Endothelial cell of umbilical vein (primary cell): ENCODE results near the gene RSPH1. TPM values are rescaled to one million over a fixed set of nuclear protein-coding genes. Genes with fewer than 3 reads are reported as not detected.

Experiments used
- BruUV-seq: library from RNA; stranded (reverse); fragments of 400-500 nt; replicated peaks from 2 replicates; lab custom pipeline; 2021; lab: Mats Ljungman, UMichigan
- CTCF ChIA-PET: fragments of 300-600, 350-600 bp; sonication (Branson Sonifier 250); formaldehyde crosslinking; loops from one replicate; lab custom pipeline; 2021; ENCODE audit warnings: antibody characterized with exemption, inconsistent platforms; lab: Charles Lee
- POLR2A ChIA-PET: fragments of 300-600, 350-600 bp; sonication (Branson Sonifier 250); formaldehyde crosslinking; loops from one replicate; lab custom pipeline; 2021; ENCODE audit warnings: antibody characterized with exemption, inconsistent platforms; lab: Charles Lee
- DNase-seq: peaks from one replicate; pipeline ENCODE4 v3.0.0-alpha.2; 2011; ENCODE audit warnings: low read depth, low spot score
- FAIRE-seq: peaks from 2 replicates; lab custom pipeline; 2011; peaks lifted over from hg19 to GRCh38; lab: Jason Lieb, UNC
- H2AFZ ChIP-seq: 2 replicates; pipeline ENCODE4 v1.6.0; 2012; ENCODE audit warnings: low read depth, low read length, control low read depth, inconsistent platforms
- H3K27ac ChIP-seq: 2 replicates; pipeline ENCODE4 v1.5.1; 2011; ENCODE audit warnings: low read depth, mild to moderate bottlenecking, control low read depth, low read length, moderate library complexity; ENCODE audit not compliant: insufficient read depth
- H3K27me3 ChIP-seq, 2 experiments: 2 replicates each; pipeline versions ENCODE4 v1.6.0 to v1.6.1; 2011; ENCODE audit warnings: low read length in 2 of 2, mixed read lengths in 1 of 2; ENCODE audit not compliant: control insufficient read depth in 2 of 2, insufficient read depth in 2 of 2
- H3K36me3 ChIP-seq, 2 experiments: 2 replicates in 1 of 2; 3 replicates in 1 of 2; pipeline ENCODE4 v1.5.1; 2011; ENCODE audit warnings: low read length in 2 of 2, mild to moderate bottlenecking in 1 of 2, moderate library complexity in 1 of 2; ENCODE audit not compliant: control insufficient read depth in 2 of 2, insufficient read depth in 2 of 2; ENCODE audit errors: extremely low read depth in 1 of 2
- H3K4me1 ChIP-seq: 3 replicates; pipeline ENCODE4 v1.5.1; 2011; ENCODE audit warnings: mild to moderate bottlenecking, low read length; ENCODE audit not compliant: control insufficient read depth, insufficient read depth; ENCODE audit errors: extremely low read depth
- H3K4me2 ChIP-seq: 2 replicates; pipeline ENCODE4 v1.6.1; 2011; ENCODE audit warnings: low read length, control low read depth, mixed read lengths; ENCODE audit not compliant: insufficient read depth
- H3K4me3 ChIP-seq, 3 experiments: fragments of 200-600 bp in 1 of 3; sonication (generic), shearing (Covaris generic) in 1 of 3; replicated peaks in 1 of 3; 2 replicates each; pipeline ENCODE4 v1.5.1; 2011 to 2016; ENCODE audit warnings: control low read depth in 3 of 3, low read length in 3 of 3, mild to moderate bottlenecking in 2 of 3, inconsistent platforms in 1 of 3, low read depth in 1 of 3, moderate library complexity in 1 of 3; ENCODE audit not compliant: insufficient read depth in 1 of 3
- H3K79me2 ChIP-seq: 2 replicates; pipeline ENCODE4 v1.6.0; 2012; ENCODE audit warnings: low read length, inconsistent platforms; ENCODE audit not compliant: control insufficient read depth, insufficient read depth
- H3K9ac ChIP-seq: replicated peaks from 2 replicates; pipeline ENCODE3; 2011; ENCODE audit warnings: low read length, control low read depth; ENCODE audit not compliant: insufficient read depth; ENCODE audit errors: extremely low read depth
- H3K9me1 ChIP-seq: replicated peaks from 3 replicates; pipeline ENCODE4 v1.6.0; 2011; ENCODE audit warnings: mild to moderate bottlenecking, low read length; ENCODE audit not compliant: control insufficient read depth, insufficient read depth; ENCODE audit errors: extremely low read depth
- H3K9me3 ChIP-seq: replicated peaks from 2 replicates; pipeline ENCODE4 v1.5.1; 2012; ENCODE audit warnings: low read length, inconsistent platforms; ENCODE audit not compliant: control insufficient read depth, insufficient read depth
- H4K20me1 ChIP-seq: replicated peaks from 2 replicates; pipeline ENCODE3; 2011; ENCODE audit warnings: mild to moderate bottlenecking, low read length; ENCODE audit not compliant: control insufficient read depth, insufficient read depth; ENCODE audit errors: extremely low read depth
- CTCF ChIP-seq, 2 donors: IDR thresholded peaks; 1 replicate in 1 of 2; 2 replicates in 1 of 2; pipeline ENCODE4 v1.5.1; 2011; ENCODE audit warnings: low read length in 2 of 2, mild to moderate bottlenecking in 2 of 2, moderate library complexity in 2 of 2, control low read depth in 1 of 2, inconsistent platforms in 1 of 2, low read depth in 1 of 2; ENCODE audit not compliant: insufficient read depth in 1 of 2; ENCODE audit errors: extremely low read depth in 1 of 2
- EZH2 ChIP-seq: IDR thresholded peaks from 2 replicates; pipeline ENCODE4 v1.6.1; 2012; ENCODE audit warnings: borderline replicate concordance, low read depth, mild to moderate bottlenecking, moderate library complexity, low read length, inconsistent platforms; ENCODE audit not compliant: severe bottlenecking
- FOS ChIP-seq: IDR thresholded peaks from 2 replicates; pipeline ENCODE4 v1.6.1; 2011; ENCODE audit warnings: mild to moderate bottlenecking, low read length, moderate library complexity, borderline replicate concordance; ENCODE audit not compliant: insufficient read depth
- GATA2 ChIP-seq: IDR thresholded peaks from 2 replicates; pipeline ENCODE4 v1.7.0; 2011; ENCODE audit warnings: low read depth, mild to moderate bottlenecking, moderate library complexity, mixed read lengths, low read length; ENCODE audit not compliant: insufficient read length, insufficient read depth
- JUN ChIP-seq: IDR thresholded peaks from 2 replicates; pipeline ENCODE4 v1.6.1; 2011; ENCODE audit warnings: borderline replicate concordance, low read depth; ENCODE audit not compliant: insufficient read length, insufficient read depth
- MAX ChIP-seq: IDR thresholded peaks from 2 replicates; pipeline ENCODE4 v1.6.1; 2011; ENCODE audit not compliant: insufficient read depth, insufficient read length
- MYC ChIP-seq: IDR thresholded peaks from one replicate; pipeline ENCODE4 v1.6.1; 2011; ENCODE audit warnings: mild to moderate bottlenecking, low read depth, low read length
- POLR2A ChIP-seq: IDR thresholded peaks from 2 replicates; pipeline ENCODE4 v1.6.1; 2012; ENCODE audit warnings: low read depth, mild to moderate bottlenecking, control low read depth, low read length
- POLR2AphosphoS5 ChIP-seq: IDR thresholded peaks from 2 replicates; pipeline ENCODE4 v1.6.1; 2012; ENCODE audit warnings: low read depth, mild to moderate bottlenecking, control low read depth, low read length, moderate library complexity; ENCODE audit not compliant: insufficient read depth
- dilution Hi-C: fragments of 300-500 bp; cut with MboI; formaldehyde crosslinking; loops from one replicate; pipeline ENCODE4 v1.15.0; 2019; ENCODE audit warnings: low sequenced_read_pairs; ENCODE audit not compliant: extremely low pct_ligation_motif_present
- intact Hi-C: fragments of 100-400 bp; cut with micrococcal nuclease; formaldehyde crosslinking; loops from one replicate; pipeline ENCODE4 v1.10.0; 2022
- polyA plus RNA-seq, 4 experiments: library from polyadenylated mRNA; depleted of rRNA in 3 of 4; stranded (reverse) in 3 of 4; unstranded in 1 of 4; fragments of >200 nt; gene quantifications; 2 replicates each; pipeline versions ENCODE4 v1.2.1 to v1.2.3, GENCODE V29; 2011 to 2012; ENCODE audit warnings: missing spikeins in 1 of 4
- total RNA-seq: library from RNA; stranded (reverse); gene quantifications from 2 replicates; pipeline ENCODE4 v1.2.3, GENCODE V29; 2021

Gene RSPH1
- total and polyA plus RNA-seq, 2 donors (not counting 3 experiments of a cell fraction or from before 2014, with no cell fraction given): 0.08 TPM; not detected in 1

GRCh38 chr21:42447732-42448131 lies 48.3 kb downstream of the RSPH1 start:
- no peak overlapping the region for H3K4me3 ChIP-seq
- H3K4me1 ChIP-seq: no peaks in the 10 kb centered on the region
- TF ChIP-seq POLR2AphosphoS5 (no peak), MAX (no peak), MYC (no peak), EZH2 (no peak), CTCF (IDR thresholded peaks at IDR 0.05; ENCODE audit: extremely low read depth in 1 of 2, insufficient read depth in 1 of 2, low read depth in 1 of 2, low read length in 2 of 2) (no peak), JUN (no peak), GATA2 (no peak), POLR2A (no peak), FOS (no peak)
- ChIA-PET CTCF (no interaction called here), POLR2A (no interaction called here)
- no peak overlapping the region for H3K27ac ChIP-seq
- dilution Hi-C loops (no loop called here), intact Hi-C loops (no loop called here)
- H3K27me3 ChIP-seq: no peaks in the 10 kb centered on the region
- H4K20me1 ChIP-seq: no peaks in the 10 kb centered on the region
- no peaks in the 10 kb centered on the region for H3K9me3 ChIP-seq
- no TSS peak for BruUV-seq
- no peaks in the 10 kb centered on the region for H3K79me2 ChIP-seq
- H3K9me1 ChIP-seq: no peaks in the 10 kb centered on the region
- DNase-seq (no peak), FAIRE-seq (no peak)
- no peak overlapping the region for H3K4me2 ChIP-seq
- no peaks in the 10 kb centered on the region for H3K36me3 ChIP-seq
- no peak overlapping the region for H2AFZ ChIP-seq
- H3K9ac ChIP-seq: no peak overlapping the region
